Measurements from ENCODE around the gene HECW1. TPM values are rescaled to one million over a fixed set of nuclear protein-coding genes. Genes with fewer than 3 reads are reported as not detected.

Gene HECW1
- total RNA-seq, 3 donors from 2014 or later (not counting 1 experiment from before 2014, with no cell fraction given), result not detected

- H3K4me3 Mint-ChIP-seq, result no peak overlapping the region
- no peak overlapping the region for H3K27ac Mint-ChIP-seq
- ATAC-seq, result no peak
- no peaks in the 10 kb centered on the region for H3K36me3 Mint-ChIP-seq
- Histone ChIP-seq H3K36me3 (ENCODE audit: control insufficient read depth, insufficient read depth, low read length) (no peaks in the 10 kb centered on the region), H3K27ac (ENCODE audit: low read length) (no peak overlapping the region), H3K4me1 (ENCODE audit: control insufficient read depth, insufficient read depth, low read length) (no peaks in the 10 kb centered on the region), H3K27me3 (ENCODE audit: control insufficient read depth, insufficient read depth, low read length) (no peaks in the 10 kb centered on the region), H3K9me3 (ENCODE audit: control insufficient read depth, insufficient read depth, low read length) (no peaks in the 10 kb centered on the region), H3K4me3 (ENCODE audit: low read length) (no peak overlapping the region)
- H3K4me1 Mint-ChIP-seq, result no peaks in the 10 kb centered on the region
- WGBS (ENCODE audit: insufficient coverage), result 84% methylated on average over 5 of the region's 8 CpGs
- peaks cover 10 to 16% of the 10 kb centered on the region in 2 donors for H3K27me3 Mint-ChIP-seq (ENCODE audit: low read depth in 2 of 2)
- H3K9me3 Mint-ChIP-seq, result no peaks in the 10 kb centered on the region
- TF ChIP-seq CTCF (IDR thresholded peaks at IDR 0.05), result no peak
- intact Hi-C loops (cut with micrococcal nuclease), result no loop called here
- DNase-seq, result no peak
Observed at GRCh38 chr7:43522406-43523156, 410.1 kb downstream of the HECW1 start.

- Mint-ChIP-seq H3K36me3 (no peaks in the 10 kb centered on the region), H3K4me3 (no peak overlapping the region), H3K27ac (no peak overlapping the region), H3K27me3 (ENCODE audit: low read depth in 2 of 2) (peaks cover 8 to 15% of the 10 kb centered on the region in 2 donors), H3K4me1 (no peaks in the 10 kb centered on the region), H3K9me3 (no peaks in the 10 kb centered on the region)
- no peak for TF ChIP-seq CTCF (IDR thresholded peaks at IDR 0.05)
- H3K4me3 ChIP-seq (ENCODE audit: low read length), result no peak overlapping the region
- no peak for ATAC-seq
- H3K9me3 ChIP-seq (ENCODE audit: control insufficient read depth, insufficient read depth, low read length), result no peaks in the 10 kb centered on the region
- H3K27me3 ChIP-seq (ENCODE audit: control insufficient read depth, insufficient read depth, low read length), result no peaks in the 10 kb centered on the region
- H3K36me3 ChIP-seq (ENCODE audit: control insufficient read depth, insufficient read depth, low read length), result no peaks in the 10 kb centered on the region
- no peak for DNase-seq
- 88% methylated on average over 10 of the region's 10 CpGs for WGBS (ENCODE audit: insufficient coverage)
- no peaks in the 10 kb centered on the region for H3K4me1 ChIP-seq (ENCODE audit: control insufficient read depth, insufficient read depth, low read length)
- no peak overlapping the region for H3K27ac ChIP-seq (ENCODE audit: low read length)
- intact Hi-C loops (cut with micrococcal nuclease), result no loop called here
Observed at GRCh38 chr7:43528576-43529354, 416.3 kb downstream of the HECW1 start.

- intact Hi-C loops (cut with micrococcal nuclease), result no loop called here
- Mint-ChIP-seq H3K27me3 (ENCODE audit: low read depth in 2 of 2) (peaks cover 4 to 20% of the 10 kb centered on the region in 2 donors), H3K36me3 (no peaks in the 10 kb centered on the region), H3K27ac (no peak overlapping the region), H3K9me3 (no peaks in the 10 kb centered on the region), H3K4me3 (no peak overlapping the region), H3K4me1 (no peaks in the 10 kb centered on the region)
- H3K27me3 ChIP-seq (ENCODE audit: control insufficient read depth, insufficient read depth, low read length), result no peaks in the 10 kb centered on the region
- DNase-seq, result no peak
- 84% methylated on average over 6 of the region's 6 CpGs for WGBS (ENCODE audit: insufficient coverage)
- H3K4me1 ChIP-seq (ENCODE audit: control insufficient read depth, insufficient read depth, low read length), result no peaks in the 10 kb centered on the region
- ATAC-seq, result no peak
- H3K36me3 ChIP-seq (ENCODE audit: control insufficient read depth, insufficient read depth, low read length), result no peaks in the 10 kb centered on the region
- TF ChIP-seq CTCF (IDR thresholded peaks at IDR 0.05), result no peak
- H3K27ac ChIP-seq (ENCODE audit: low read length), result no peak overlapping the region
- H3K9me3 ChIP-seq (ENCODE audit: control insufficient read depth, insufficient read depth, low read length), result no peaks in the 10 kb centered on the region
- no peak overlapping the region for H3K4me3 ChIP-seq (ENCODE audit: low read length)
Observed at GRCh38 chr7:43530553-43531410, 418.3 kb downstream of the HECW1 start.

Measured in natural killer cell (primary cell).